Gastrocnemius medialis (tissue), 4 donors: ENCODE data around the gene IGSF9B. TPM values are rescaled to one million over a fixed set of nuclear protein-coding genes. Genes with fewer than 3 reads are reported as not detected.

Experiments
- ATAC-seq, 2 donors: fragments of 150-250 bp; one replicate each; pipeline ENCODE4 v1.9.1; 2016
- DNase-seq, 2 donors: peaks; one replicate each; pipeline ENCODE4 v3.0.0-alpha.2; 2019
- H3K27ac ChIP-seq, 4 donors: fragments of 200-600 bp; sonication (generic); 1 replicate in 1 of 4; 2 replicates in 3 of 4; pipeline ENCODE4 v1.5.1; 2016 to 2018; ENCODE audit warnings: mild to moderate bottlenecking in 2 of 4, moderate library complexity in 1 of 4
- H3K27me3 ChIP-seq, 3 donors: fragments of 200-600 bp; sonication (generic) in 2 of 3; 1 replicate in 1 of 3; 2 replicates in 2 of 3; pipeline versions ENCODE4 v1.5.1 to v1.6.0; 2016 to 2019; ENCODE audit warnings: mild to moderate bottlenecking in 1 of 3, moderate library complexity in 1 of 3
- H3K36me3 ChIP-seq, 2 donors: fragments of 200-600 bp; sonication (generic) in 1 of 2; one replicate each; pipeline ENCODE4 v1.5.1; 2017 to 2018
- H3K4me1 ChIP-seq, 2 donors: fragments of 200-600 bp; sonication (generic) in 1 of 2; one replicate each; pipeline ENCODE4 v1.5.1; 2016 to 2017; ENCODE audit warnings: mild to moderate bottlenecking in 2 of 2
- H3K4me3 ChIP-seq, 4 donors: fragments of 200-600 bp; sonication (generic) in 3 of 4; 1 replicate in 1 of 4; 2 replicates in 3 of 4; pipeline ENCODE4 v1.5.1; 2016 to 2019; ENCODE audit warnings: mild to moderate bottlenecking in 2 of 4
- H3K9me3 ChIP-seq, 3 donors: fragments of 200-600 bp; sonication (generic) in 2 of 3; 1 replicate in 1 of 3; 2 replicates in 2 of 3; pipeline ENCODE4 v1.5.1; 2016 to 2019
- CTCF ChIP-seq, 5 experiments: fragments of 450-650 bp in 3 of 5; fragments of 200-600 bp in 2 of 5; sonication (generic) in 2 of 5; IDR thresholded peaks in 4 of 5; conservative IDR thresholded peaks in 1 of 5; 1 replicate in 4 of 5; 2 replicates in 1 of 5; pipeline ENCODE4 v1.5.1; 2016 to 2019; ENCODE audit warnings: antibody characterized with exemption in 5 of 5, mild to moderate bottlenecking in 3 of 5, moderate library complexity in 3 of 5
- POLR2A ChIP-seq, 2 donors: fragments of 450-650 bp; IDR thresholded peaks; one replicate each; pipeline ENCODE4 v1.6.1; 2017; ENCODE audit warnings: antibody characterized with exemption in 2 of 2, mild to moderate bottlenecking in 2 of 2, moderate library complexity in 2 of 2
- in situ Hi-C, 4 donors: fragments of 200-750 bp; cut with MboI; loops; one replicate each; pipeline versions ENCODE4 v1.15.0 to v1.8.0; 2017; ENCODE audit warnings: low sequenced_read_pairs in 4 of 4
- intact Hi-C: fragments of 100-400 bp; cut with DNase I; formaldehyde crosslinking; loops from one replicate; pipeline ENCODE4 v1.15.1; 2023; ENCODE audit warnings: low total_unique reads
- total RNA-seq, 4 donors: library from RNA; depleted of rRNA; stranded (reverse); fragments of >200 nt; gene quantifications; one replicate each; pipeline versions ENCODE4 v1.1.0 to v1.2.3, GENCODE V29; 2016

The IGSF9B gene
- total RNA-seq, 4 donors from 2014 or later = 0.07 to 2.5 (median 1.4) TPM

- H3K9me3 ChIP-seq = no peaks in the 10 kb centered on the region
- no peak overlapping the region for H3K4me3 ChIP-seq
- H3K4me1 ChIP-seq = peaks cover 0 to 19% of the 10 kb centered on the region in 2 donors
- no peak overlapping the region for H3K27ac ChIP-seq
- ATAC-seq = no peak
- DNase-seq = no peak
- TF ChIP-seq POLR2A (IDR thresholded peaks at IDR 0.05) (no peak), CTCF (IDR thresholded peaks at IDR 0.05 in 4 of 5, conservative IDR thresholded peaks at IDR 0.05 in 1 of 5) (no peak)
- H3K27me3 ChIP-seq = no peaks in the 10 kb centered on the region
- intact Hi-C loops (no loop called here), in situ Hi-C loops (no loop called here)
- H3K36me3 ChIP-seq = no peaks in the 10 kb centered on the region
These were observed 34.3 kb upstream of the IGSF9B start for GRCh38 chr11:133991101-133991500.

- Histone ChIP-seq H3K27ac (no peak overlapping the region), H3K9me3 (no peaks in the 10 kb centered on the region), H3K4me3 (no peak overlapping the region), H3K36me3 (no peaks in the 10 kb centered on the region), H3K27me3 (no peaks in the 10 kb centered on the region), H3K4me1 (peaks cover 0 to 19% of the 10 kb centered on the region in 2 donors)
- ATAC-seq = no peak
- DNase-seq = no peak
- in situ Hi-C loops = no loop called here
- no peak for TF ChIP-seq POLR2A (IDR thresholded peaks at IDR 0.05)
- no peak for TF ChIP-seq CTCF (IDR thresholded peaks at IDR 0.05 in 4 of 5, conservative IDR thresholded peaks at IDR 0.05 in 1 of 5)
- intact Hi-C loops = no loop called here
These were observed 33.7 kb upstream of the IGSF9B start for GRCh38 chr11:133990501-133990900.

GRCh38 chr11:133988686-133989410 is 32.1 kb upstream of the IGSF9B start:
- Histone ChIP-seq H3K36me3 (no peaks in the 10 kb centered on the region), H3K27me3 (no peaks in the 10 kb centered on the region), H3K9me3 (no peaks in the 10 kb centered on the region), H3K4me1 (peaks cover 0 to 19% of the 10 kb centered on the region in 2 donors), H3K4me3 (no peak overlapping the region), H3K27ac (peak overlapping the region; percentile 40 to 77 (median 56))
- intact Hi-C loops (no loop called here), in situ Hi-C loops (no loop called here)
- peak; percentile 79 to 83 for DNase-seq
- TF ChIP-seq POLR2A (IDR thresholded peaks at IDR 0.05) (no peak), CTCF (IDR thresholded peaks at IDR 0.05 in 4 of 5, conservative IDR thresholded peaks at IDR 0.05 in 1 of 5) (peak in 1 of 5 experiments; percentile 7)
- peak; percentile 85 to 93 for ATAC-seq

GRCh38 chr11:133987171-133987570 is 30.4 kb upstream of the IGSF9B start:
- TF ChIP-seq POLR2A (IDR thresholded peaks at IDR 0.05) = no peak
- TF ChIP-seq CTCF (IDR thresholded peaks at IDR 0.05 in 4 of 5, conservative IDR thresholded peaks at IDR 0.05 in 1 of 5) = no peak
- Histone ChIP-seq H3K9me3 (no peaks in the 10 kb centered on the region), H3K36me3 (no peaks in the 10 kb centered on the region), H3K27ac (no peak overlapping the region), H3K27me3 (no peaks in the 10 kb centered on the region), H3K4me1 (peaks cover 0 to 19% of the 10 kb centered on the region in 2 donors), H3K4me3 (no peak overlapping the region)
- ATAC-seq (no peak), DNase-seq (no peak)
- in situ Hi-C loops = no loop called here
- intact Hi-C loops = no loop called here
